Measurements from ENCODE around the gene PPP1R15B.

- TF ChIP-seq EZH2 (IDR thresholded peaks at IDR 0.05; ENCODE audit: low read length) (no peak), CTCF (optimal IDR thresholded peaks at IDR 0.05 in 1 of 3, IDR thresholded peaks at IDR 0.05 in 1 of 3, conservative IDR thresholded peaks at IDR 0.05 in 1 of 3; ENCODE audit: extremely low read depth in 1 of 3, insufficient read depth in 2 of 3, low read length in 3 of 3) (no peak)
Measured at GRCh38 chr1:204385727-204386126, 25.9 kb downstream of the PPP1R15B start.
